Heart right ventricle (tissue), 16 donors: ENCODE measurements around the gene PRICKLE2. TPM values are rescaled to one million over a fixed set of nuclear protein-coding genes. Genes with fewer than 3 reads are reported as not detected.

ENCODE experiments used
- ATAC-seq, 8 donors: fragments of 200-7000 bp; cut with Tn5 transposase; one replicate each; pipeline ENCODE4 v1.9.1; 2020; ENCODE audit warnings: mild to moderate bottlenecking in 8 of 8, moderate library complexity in 8 of 8, moderate number of reproducible peaks in 1 of 8
- DNase-seq, 2 donors: peaks; one replicate each; pipeline ENCODE4 v3.0.0-alpha.2; 2020
- H3K27ac ChIP-seq, 10 donors: fragments of 200-600 bp; sonication (generic) in 2 of 10; one replicate each; pipeline versions ENCODE4 v1.5.0 to v1.8.0; 2020 to 2022; ENCODE audit warnings: mild to moderate bottlenecking in 3 of 10
- H3K27me3 ChIP-seq, 7 donors: fragments of 200-600 bp; one replicate each; pipeline ENCODE4 v1.8.0; 2021 to 2022; ENCODE audit warnings: mild to moderate bottlenecking in 2 of 7
- H3K36me3 ChIP-seq, 9 donors: fragments of 200-600 bp; sonication (generic) in 1 of 9; one replicate each; pipeline versions ENCODE4 v1.5.0 to v1.8.0; 2020 to 2022; ENCODE audit warnings: mild to moderate bottlenecking in 2 of 9
- H3K4me1 ChIP-seq, 9 donors: fragments of 200-600 bp; sonication (generic) in 1 of 9; one replicate each; pipeline versions ENCODE4 v1.5.0 to v1.8.0; 2020 to 2022; ENCODE audit warnings: mild to moderate bottlenecking in 4 of 9
- H3K4me3 ChIP-seq, 10 donors: fragments of 200-600 bp; sonication (generic) in 2 of 10; one replicate each; pipeline versions ENCODE4 v1.5.0 to v1.8.0; 2020 to 2022; ENCODE audit warnings: mild to moderate bottlenecking in 7 of 10, moderate library complexity in 2 of 10
- H3K9me3 ChIP-seq, 11 donors: fragments of 200-600 bp in 10 of 11; sonication (generic) in 2 of 11; one replicate each; pipeline versions ENCODE4 v1.5.0 to v1.8.0; 2013 to 2022; ENCODE audit warnings: mild to moderate bottlenecking in 2 of 11, control low read depth in 1 of 11, moderate library complexity in 1 of 11
- WGBS, 2 donors: extraction: QIAGEN DNeasy Blood & Tissue Kit; methylation state at CpG; one replicate each; pipeline ENCODE4 v1.1.7; 2013; ENCODE audit warnings: inconsistent platforms in 1 of 2; 5-methylcytosine and 5-hydroxymethylcytosine counted together
- intact Hi-C, 10 donors: fragments of 100-400 bp; cut with DNase I; formaldehyde crosslinking; loops; one replicate each; pipeline versions ENCODE4 v1.11.1 to v1.14.2; 2022
- polyA plus RNA-seq, 2 donors: library from polyadenylated mRNA; stranded (reverse); fragments of 200-250 nt; gene quantifications; one replicate each; pipeline ENCODE4 v1.2.3, GENCODE V29; 2013
- total RNA-seq, 10 donors: library from RNA; stranded (reverse); fragmentation: NEBNext Ultra II Directional in 3 of 10; extraction: Animal tissue kit (Norgen Biotek cat#: 25700) in 3 of 10; gene quantifications; one replicate each; pipeline versions ENCODE4 v1.2.1 to v1.2.4, GENCODE V29; 2021 to 2023
- TF ChIP-seq, protein P1 (sequence below), 9 donors: fragments of 200-600 bp; sonication (generic) in 2 of 9; IDR thresholded peaks; one replicate each; pipeline versions ENCODE4 v1.5.0 to v1.8.0; 2021 to 2022; ENCODE audit warnings: antibody characterized with exemption in 9 of 9, mild to moderate bottlenecking in 5 of 9, moderate library complexity in 1 of 9
- donor health status: Arrhythmogenic right ventricular cardiomyopathy.
- donor health status: ischemic (EF 13 %, LVEDD 7.1; RV severe dilation, severe dysfunction).
- donor health status: healthy with polysubstance abuse.
- donor health status: DM: no; HTN: yes; CAD: no.
- donor health status: DM: no; HTN: no; CAD: no.
- donor health status: ischemic (EF 25% LVEDD 6.9; RV normal size, moderate dysfunction).
- donor health status: ischemic (EF 25% LVEDD 5.7; RV mildly dilated, moderate dysfunction).
- donor health status: healthy.
- donor health status: DM: yes; HTN: yes; CAD: no.
- donor health status: Ischemic cardiomyopathy.
- donor health status: ischemic (EF 35%, LVEDD 5.7; RV mildly dilated, moderate dysfunction).
- donor health status: nonischemic (EF 11% LVEDD 7.7; RV severe dilation, severe dysfunction).
- donor health status: DM: yes; HTN: yes; CAD: no.
- donor health status: PGD.
- donor health status: ischemic (EF 29% LVEDD 5.4; RV normal size, mild dysfunction).
- donor health status: nonischemic (EF 23%, LVEDD 6.1; RV moderate dilation, normal function).

PRICKLE2 gene
- total and polyA plus RNA-seq, 12 donors: 1.8 to 12.2 (median 8.1) TPM

DNA sequence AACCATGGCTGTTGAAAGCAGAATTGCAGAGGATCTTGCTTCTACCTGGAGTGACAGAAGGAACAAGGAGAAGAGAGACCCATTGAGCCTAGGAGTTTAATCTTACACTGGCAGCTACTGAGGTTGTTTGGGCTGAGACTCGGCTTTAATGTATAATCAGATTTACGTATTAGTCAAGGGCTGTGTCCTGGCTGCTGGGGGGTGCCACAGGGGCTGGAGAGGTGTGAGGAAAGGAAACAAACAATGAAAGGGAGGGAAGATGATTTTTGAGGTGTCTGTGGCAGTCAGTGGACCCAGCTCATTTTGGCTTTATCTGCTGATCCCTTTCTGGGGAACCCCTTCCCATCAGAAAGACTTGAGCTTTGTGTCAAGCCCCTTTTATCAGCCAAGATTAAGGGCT, 95.7 kb downstream of the PRICKLE2 start:
- Histone ChIP-seq H3K4me1 (peaks cover 0 to 23% (median 5%) of the 10 kb centered on the region in 9 donors), H3K4me3 (no peak overlapping the region), H3K9me3 (peaks cover 0 to 6% (median 0%) of the 10 kb centered on the region in 11 donors), H3K27ac (no peak overlapping the region), H3K36me3 (peaks cover 0 to 37% (median 0%) of the 10 kb centered on the region in 9 donors), H3K27me3 (no peaks in the 10 kb centered on the region)
- WGBS, 2 donors: 72 to 74% methylated on average over 2 of the region's 2 CpGs
- intact Hi-C loops: no loop called here
- no peak for DNase-seq
- ATAC-seq: no peak
- TF ChIP-seq, protein P1, sequence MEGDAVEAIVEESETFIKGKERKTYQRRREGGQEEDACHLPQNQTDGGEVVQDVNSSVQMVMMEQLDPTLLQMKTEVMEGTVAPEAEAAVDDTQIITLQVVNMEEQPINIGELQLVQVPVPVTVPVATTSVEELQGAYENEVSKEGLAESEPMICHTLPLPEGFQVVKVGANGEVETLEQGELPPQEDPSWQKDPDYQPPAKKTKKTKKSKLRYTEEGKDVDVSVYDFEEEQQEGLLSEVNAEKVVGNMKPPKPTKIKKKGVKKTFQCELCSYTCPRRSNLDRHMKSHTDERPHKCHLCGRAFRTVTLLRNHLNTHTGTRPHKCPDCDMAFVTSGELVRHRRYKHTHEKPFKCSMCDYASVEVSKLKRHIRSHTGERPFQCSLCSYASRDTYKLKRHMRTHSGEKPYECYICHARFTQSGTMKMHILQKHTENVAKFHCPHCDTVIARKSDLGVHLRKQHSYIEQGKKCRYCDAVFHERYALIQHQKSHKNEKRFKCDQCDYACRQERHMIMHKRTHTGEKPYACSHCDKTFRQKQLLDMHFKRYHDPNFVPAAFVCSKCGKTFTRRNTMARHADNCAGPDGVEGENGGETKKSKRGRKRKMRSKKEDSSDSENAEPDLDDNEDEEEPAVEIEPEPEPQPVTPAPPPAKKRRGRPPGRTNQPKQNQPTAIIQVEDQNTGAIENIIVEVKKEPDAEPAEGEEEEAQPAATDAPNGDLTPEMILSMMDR (IDR thresholded peaks at IDR 0.05): no peak

DNA sequence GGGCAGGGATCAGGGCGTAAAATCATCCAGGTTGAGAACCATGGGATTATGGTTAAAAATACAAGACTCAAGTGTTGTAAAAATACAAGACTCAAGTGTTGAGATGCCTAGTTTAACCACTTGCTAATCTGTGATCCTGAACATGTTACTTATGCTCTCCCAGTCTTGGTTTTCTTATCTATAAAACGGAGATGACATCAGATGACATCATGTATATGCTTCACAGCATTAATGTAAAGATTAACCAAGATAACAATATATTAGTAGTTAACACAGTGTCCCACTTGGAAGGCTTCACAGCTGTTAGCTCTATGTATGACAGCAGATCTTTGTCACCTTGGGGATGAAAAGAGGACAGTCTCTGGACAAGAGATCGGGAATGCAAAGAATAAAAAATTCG, 96.2 kb downstream of the PRICKLE2 start:
- TF ChIP-seq, protein P1 (IDR thresholded peaks at IDR 0.05): no peak
- Histone ChIP-seq H3K27ac (no peak overlapping the region), H3K36me3 (peaks cover 0 to 37% (median 0%) of the 10 kb centered on the region in 9 donors), H3K27me3 (no peaks in the 10 kb centered on the region), H3K9me3 (peaks cover 0 to 8% (median 0%) of the 10 kb centered on the region in 11 donors), H3K4me3 (no peak overlapping the region), H3K4me1 (peaks cover 0 to 20% (median 5%) of the 10 kb centered on the region in 9 donors)
- no peak for DNase-seq
- WGBS, 2 donors: 61 to 72% methylated on average over 4 of the region's 4 CpGs
- intact Hi-C loops: no loop called here
- no peak for ATAC-seq

DNA sequence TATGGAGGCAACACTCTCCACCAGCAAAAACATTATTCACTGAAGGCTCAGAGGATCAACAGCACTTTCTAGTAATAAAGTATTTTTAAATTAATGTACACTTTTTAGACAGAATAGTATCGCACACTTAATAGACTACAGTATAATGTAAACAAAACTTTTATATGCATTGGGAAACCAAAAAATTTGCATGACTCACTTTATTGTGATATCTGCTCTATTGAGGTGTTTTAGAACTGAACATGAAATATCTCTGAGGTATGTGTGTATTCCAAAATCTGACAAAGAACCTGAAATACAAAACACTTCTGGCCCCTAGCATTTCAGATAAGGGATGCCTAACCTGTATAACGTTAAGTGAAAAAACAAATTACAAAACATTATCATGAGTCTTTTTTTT, 99.7 kb downstream of the PRICKLE2 start:
- no peaks in the 10 kb centered on the region for H3K27me3 ChIP-seq
- 46 to 94% methylated on average over 2 of the region's 2 CpGs for WGBS, 2 donors
- no peak for DNase-seq
- H3K4me1 ChIP-seq: peaks cover 0 to 23% (median 11%) of the 10 kb centered on the region in 9 donors
- no peak for ATAC-seq
- TF ChIP-seq, protein P1 (IDR thresholded peaks at IDR 0.05): no peak
- intact Hi-C loops: no loop called here
- no peak overlapping the region for H3K4me3 ChIP-seq
- peaks cover 0 to 8% (median 0%) of the 10 kb centered on the region in 11 donors for H3K9me3 ChIP-seq
- peaks cover 0 to 41% (median 0%) of the 10 kb centered on the region in 9 donors for H3K36me3 ChIP-seq
- no peak overlapping the region for H3K27ac ChIP-seq

DNA sequence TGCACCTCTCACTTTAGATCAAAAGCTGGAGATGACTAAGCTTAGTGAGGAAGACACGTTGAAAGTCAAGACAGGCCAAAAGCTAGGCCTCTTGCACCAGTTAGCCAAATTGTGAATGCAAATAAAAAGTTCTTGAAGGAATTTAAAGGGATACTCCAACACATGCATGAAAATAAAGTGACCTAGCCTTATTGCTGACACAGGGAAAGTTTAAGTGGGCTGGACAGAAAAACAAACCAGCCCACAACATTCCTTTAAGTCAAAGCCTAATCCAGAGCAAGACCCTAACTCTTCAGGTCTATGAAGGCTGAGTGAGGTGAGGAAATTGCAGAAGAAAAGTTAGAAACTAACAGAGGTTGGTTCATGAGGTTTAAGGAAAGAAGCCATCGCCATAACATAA, 101.3 kb downstream of the PRICKLE2 start:
- TF ChIP-seq, protein P1 (IDR thresholded peaks at IDR 0.05): no peak

More for the DNA sequence above, 101.3 kb downstream of the PRICKLE2 start:
- peaks cover 0 to 17% (median 0%) of the 10 kb centered on the region in 11 donors for H3K9me3 ChIP-seq
- no peak overlapping the region for H3K27ac ChIP-seq
- no peaks in the 10 kb centered on the region for H3K27me3 ChIP-seq
- 88 to 93% methylated on average over 2 of the region's 2 CpGs for WGBS, 2 donors
- ATAC-seq (no peak), DNase-seq (no peak)
- peaks cover 0 to 23% (median 11%) of the 10 kb centered on the region in 9 donors for H3K4me1 ChIP-seq
- intact Hi-C loops: no loop called here
- H3K4me3 ChIP-seq: no peak overlapping the region
- H3K36me3 ChIP-seq: peaks cover 0 to 42% (median 0%) of the 10 kb centered on the region in 9 donors
